Stimulated activated CD4-positive, alpha-beta T cell treated with anti-CD3 and anti-CD28 coated beads, Interleukin-2, amount 100 ng/mL, for 24 hours (primary cell): Measurements from ENCODE around the gene RPS25.
A peak's percentile ranks its signal among the peaks of the same experiment; 100 is the strongest.
"Not testable (repeated sequence)": the region's sequence is repeated elsewhere in the genome, so short reads cannot be mapped to it uniquely, and the experiment has no call there.

ENCODE experiments used
- DNase-seq, 2 donors: peaks; one replicate each; pipeline ENCODE4 v3.0.0-alpha.2; 2020

RPS25 gene

GRCh38 chr11:119018074-119018938, at the start of gene RPS25, which contains the start of gene TRAPPC4:
TSS of gene RPS25 (minus strand) at chr11:119018343. CDS start at chr11:119018284, 59 bp downstream.
TSS of gene TRAPPC4 (plus strand) at chr11:119018766. CDS start at chr11:119018796, 30 bp downstream.
- peak; percentile 93 to 96 for DNase-seq

DNA sequence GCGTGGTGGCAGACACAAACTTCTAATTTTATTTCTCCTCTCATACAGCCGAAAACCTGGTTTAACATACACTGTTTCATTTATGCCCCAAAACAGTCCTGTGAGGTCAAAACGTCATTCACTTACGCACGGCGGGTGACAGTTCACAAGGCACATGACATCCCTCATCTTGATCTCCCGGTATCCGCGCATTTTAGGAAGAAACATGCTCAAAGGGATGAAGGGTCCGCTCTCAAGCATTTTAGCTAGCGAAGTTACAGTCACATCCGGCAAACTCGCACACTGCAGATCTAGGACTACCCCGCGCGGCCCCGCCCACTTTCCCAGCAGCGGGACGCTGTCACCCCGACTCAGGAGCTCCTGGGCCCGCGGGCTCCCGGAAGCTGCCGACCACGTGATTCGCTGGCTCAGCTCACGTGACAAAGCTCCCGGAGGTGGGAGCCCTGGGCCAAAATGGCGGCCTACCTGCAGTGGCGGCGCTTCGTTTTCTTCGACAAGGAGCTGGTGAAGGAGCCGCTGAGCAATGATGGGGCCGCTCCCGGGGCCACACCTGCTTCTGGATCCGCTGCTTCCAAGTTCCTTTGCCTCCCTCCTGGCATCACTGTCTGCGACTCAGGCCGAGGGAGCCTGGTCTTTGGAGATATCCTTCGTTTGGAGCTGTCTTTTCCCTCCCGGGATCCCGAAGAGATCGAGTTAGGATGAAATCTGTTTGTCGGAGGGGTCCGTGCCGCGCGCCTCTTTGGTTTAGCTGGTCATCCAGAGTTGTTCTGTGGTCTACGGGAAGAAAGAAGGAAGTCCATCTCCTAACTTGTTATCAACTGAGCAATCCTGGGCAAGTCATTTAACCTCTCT, 49.5 kb upstream of the RPS25 start, which contains the start of gene VPS11:
Gene VPS11 (plus strand): TSS at position 448 of the 852 bp plus-strand sequence. CDS start 6 bp downstream, at position 454.
- peak; percentile 98 to 99 for DNase-seq

DNA sequence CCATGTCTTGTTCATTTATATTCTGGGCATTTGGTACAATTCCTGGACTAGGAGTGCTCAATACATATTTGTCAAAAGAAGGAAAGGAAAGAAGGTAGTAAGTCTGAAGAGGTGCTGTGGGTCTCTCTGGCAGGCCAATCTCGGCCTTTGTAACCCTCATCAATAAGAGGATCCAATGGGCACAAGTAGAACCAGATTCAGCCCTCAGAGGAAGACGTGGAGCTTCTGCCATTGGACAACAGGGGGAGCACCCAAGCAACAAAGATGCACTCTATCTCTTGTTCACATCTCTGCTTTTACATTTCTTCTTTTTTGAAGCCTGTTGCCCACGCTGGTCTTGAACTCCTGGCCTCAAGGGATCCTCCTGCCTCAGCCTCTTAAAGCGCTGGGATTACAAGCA, 47.2 kb upstream of the RPS25 start:
- DNase-seq: peak; percentile 34 to 49

- no peak for DNase-seq
Observed at GRCh38 chr11:119062779-119063178, 44.6 kb upstream of the RPS25 start.

DNA sequence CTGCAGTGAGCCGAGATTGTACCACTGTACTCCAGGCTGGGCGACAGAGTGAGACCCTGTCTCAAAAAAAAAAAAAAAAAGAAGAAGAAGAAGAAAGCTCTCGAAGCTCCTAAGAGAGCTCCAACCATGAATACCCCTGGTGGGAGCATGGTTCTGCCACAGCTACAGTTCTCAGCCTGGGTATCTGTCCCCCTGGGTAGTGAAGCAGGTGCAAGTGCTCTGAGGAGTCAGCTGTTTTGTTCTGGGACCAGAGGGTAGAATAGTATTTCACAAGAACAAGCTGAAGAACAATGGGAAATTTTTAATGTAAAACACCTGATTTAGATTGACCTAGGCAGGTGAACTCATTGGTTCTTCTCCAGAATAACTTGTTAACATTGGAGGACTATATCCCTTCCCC, 43.1 kb upstream of the RPS25 start:
- DNase-seq: no peak

DNA sequence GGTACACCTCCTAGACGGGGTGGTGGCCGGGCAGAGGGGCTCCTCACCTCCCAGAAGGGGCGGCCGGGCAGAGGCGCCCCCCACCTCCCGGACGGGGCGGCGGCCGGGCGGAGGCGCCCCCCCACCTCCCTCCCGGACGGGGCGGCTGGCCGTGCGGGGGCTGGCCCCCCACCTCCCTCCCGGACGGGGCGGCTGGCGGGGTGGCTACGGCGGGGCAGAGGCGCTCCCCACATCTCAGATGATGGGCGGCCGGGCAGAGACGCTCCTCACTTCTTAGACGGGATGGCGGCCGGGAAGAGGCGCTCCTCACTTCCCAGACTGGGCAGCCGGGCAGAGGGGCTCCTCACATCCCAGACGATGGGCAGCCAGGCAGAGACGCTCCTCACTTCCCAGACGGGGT, 41.0 kb upstream of the RPS25 start:
- DNase-seq: not testable (repeated sequence)

- peak; percentile 99 for DNase-seq
Observed at GRCh38 chr11:119057000-119057769, 39.0 kb upstream of the RPS25 start, which contains the start of gene HYOU1. TSS of gene HYOU1 (minus strand) at chr11:119057205. CDS start at chr11:119056160, 1,045 bp downstream.

GRCh38 chr11:119056421-119056999, 38.4 kb upstream of the RPS25 start:
- DNase-seq: peak; percentile 50 to 54

DNA sequence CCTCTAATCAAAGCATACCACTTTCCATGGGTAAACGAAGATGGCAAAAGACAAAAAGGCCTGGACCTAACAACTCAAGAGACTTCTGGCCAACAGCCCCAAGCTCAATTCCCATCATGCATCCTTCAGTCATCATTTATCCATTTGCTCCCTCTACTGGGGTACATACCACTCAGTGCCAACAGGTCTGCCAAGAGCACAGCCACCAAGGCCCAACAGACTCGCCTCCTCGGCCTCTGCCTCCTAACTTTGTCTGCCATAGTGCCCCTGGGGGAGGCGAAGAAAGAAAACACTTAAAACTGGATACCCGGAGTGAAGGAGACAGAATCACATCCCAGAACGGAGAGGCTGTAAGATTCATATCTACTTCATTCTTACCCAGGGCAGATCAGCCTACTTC, 37.8 kb upstream of the RPS25 start:
- peak in 1 of 2 donors; percentile 20 for DNase-seq

DNA sequence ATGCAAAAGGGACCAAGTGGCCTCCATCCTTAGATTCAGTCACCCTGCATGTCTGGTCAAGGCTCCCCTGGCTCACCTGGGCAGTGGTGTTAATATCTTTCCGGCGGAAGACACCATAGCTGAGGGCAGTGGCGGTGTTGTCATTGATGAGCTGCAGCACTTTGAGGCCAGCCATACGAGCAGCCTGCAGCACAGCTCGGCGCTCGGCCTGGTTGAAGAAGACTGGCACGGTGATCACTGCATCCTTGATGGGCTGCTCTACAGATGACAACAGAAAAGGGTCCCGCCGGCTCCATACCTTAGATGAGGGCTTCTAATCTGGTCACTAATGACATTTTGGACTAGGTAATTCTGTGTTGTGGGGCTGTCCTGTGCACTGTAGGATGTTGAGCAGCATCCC, 36.3 kb upstream of the RPS25 start:
- DNase-seq: no peak

GRCh38 chr11:119052163-119052814, 34.1 kb upstream of the RPS25 start:
- no peak for DNase-seq

GRCh38 chr11:119051440-119052162, 33.5 kb upstream of the RPS25 start:
- DNase-seq: peak in 1 of 2 donors; percentile 28

DNA sequence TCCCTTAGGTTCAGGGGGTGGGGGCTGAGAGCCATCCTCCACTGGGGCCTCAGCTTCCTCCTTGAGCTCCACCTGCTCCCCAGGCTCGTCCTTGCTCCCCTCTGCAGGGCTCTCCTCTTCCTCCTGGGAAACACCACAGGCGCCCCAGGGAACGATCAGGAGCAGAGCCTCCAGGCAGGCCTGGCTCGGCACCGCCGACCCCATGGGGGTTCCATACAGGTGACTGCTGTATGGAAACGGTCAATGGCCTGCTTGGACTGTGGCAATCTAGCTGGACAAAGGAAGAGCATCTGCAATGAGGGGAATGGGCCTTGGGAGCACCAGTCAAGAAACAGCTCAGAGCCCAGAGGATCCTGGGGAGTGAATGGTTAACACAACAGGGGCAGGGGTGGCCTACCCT, 30.9 kb upstream of the RPS25 start:
- DNase-seq: no peak

DNA sequence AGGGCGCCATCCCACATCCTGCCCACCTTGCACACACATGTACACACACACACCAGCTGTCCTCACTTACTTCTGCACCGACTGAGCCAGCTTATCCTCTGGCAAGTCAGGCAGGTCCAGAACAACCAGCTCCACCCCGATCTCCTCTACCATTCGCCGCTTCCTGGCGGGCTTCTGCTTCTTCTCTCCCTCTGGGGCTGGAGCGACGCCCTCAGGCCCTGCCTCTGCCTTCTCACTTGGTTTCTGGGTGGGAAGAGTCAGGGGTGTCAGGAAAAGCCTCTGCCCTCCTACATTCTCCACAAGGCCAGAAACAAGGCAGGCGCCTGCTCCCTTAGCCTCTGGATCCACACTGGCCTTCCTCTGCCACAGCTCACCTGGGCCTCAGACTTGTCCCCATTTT, 30.5 kb upstream of the RPS25 start:
- no peak for DNase-seq

- no peak for DNase-seq
Observed at GRCh38 chr11:119047205-119047604, 29.1 kb upstream of the RPS25 start.

DNA sequence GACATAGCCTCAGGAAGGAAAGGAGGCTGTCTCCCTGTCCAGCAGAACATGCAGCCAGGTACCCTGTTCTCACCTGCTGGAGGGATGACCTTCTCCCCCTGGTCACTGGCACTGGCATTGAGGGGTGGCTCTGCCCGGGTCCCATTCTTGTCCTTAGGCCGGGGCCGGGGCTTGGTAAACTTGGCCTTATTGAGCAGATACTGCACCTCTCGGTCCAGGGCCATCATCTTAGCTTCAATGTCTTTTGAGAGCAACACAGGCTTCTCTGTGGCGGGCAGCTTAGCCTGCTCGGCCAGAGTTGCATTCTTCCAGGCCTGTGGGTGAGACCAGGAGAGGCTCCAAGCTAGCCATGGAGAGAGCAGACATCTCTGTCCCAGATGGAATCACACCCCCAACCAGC, 28.3 kb upstream of the RPS25 start:
- DNase-seq: no peak

GRCh38 chr11:119044708-119045107, 26.6 kb upstream of the RPS25 start:
- no peak for DNase-seq

- DNase-seq: no peak
Observed at GRCh38 chr11:119042927-119043326, 24.8 kb upstream of the RPS25 start.

GRCh38 chr11:119041821-119042514, 23.8 kb upstream of the RPS25 start:
- DNase-seq: no peak

DNA sequence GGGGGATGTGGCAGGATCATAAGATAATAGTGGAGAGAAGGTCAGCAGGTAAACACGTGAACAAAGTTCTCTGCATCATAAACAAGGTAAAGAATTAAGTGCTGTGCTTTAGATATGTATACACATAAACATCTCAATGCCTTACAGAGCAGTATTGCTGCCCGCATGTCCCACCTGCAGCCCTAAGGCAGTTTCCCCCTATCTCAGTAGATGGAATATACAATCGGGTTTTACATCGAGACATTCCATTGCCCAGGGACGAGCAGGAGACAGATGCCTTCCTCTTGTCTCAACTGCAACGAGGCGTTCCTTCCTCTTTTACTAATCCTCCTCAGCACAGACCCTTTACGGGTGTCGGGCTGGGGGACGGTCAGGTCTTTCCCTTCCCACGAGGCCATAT, 21.3 kb upstream of the RPS25 start:
- not testable (repeated sequence) for DNase-seq
